ENCODE results near the gene TFB1M.

DNA sequence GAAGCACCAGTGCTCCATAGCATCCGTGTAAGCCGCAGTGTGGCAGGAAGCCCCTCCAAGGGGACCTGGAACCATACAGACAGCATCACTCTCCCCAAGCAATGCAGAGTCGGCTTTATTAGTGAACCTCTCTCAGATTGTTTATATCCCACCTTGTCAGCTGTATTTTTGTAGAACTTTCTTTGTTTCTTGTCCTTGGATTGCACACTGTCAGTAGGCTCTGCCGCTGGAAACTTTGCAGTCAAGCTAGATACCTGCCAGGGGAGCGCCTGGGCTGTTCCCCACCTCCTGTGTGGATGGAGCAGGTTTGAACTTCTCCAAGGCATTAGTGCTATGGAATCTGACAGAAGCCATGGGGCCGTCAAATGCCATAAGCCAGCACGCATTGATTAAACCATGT, 69.1 kb downstream of the TFB1M start:
- TF ChIP-seq CTCF (IDR thresholded peaks at IDR 0.05; ENCODE audit: low read depth, low read length): no peak
- no peak for TF ChIP-seq EZH2phosphoT487 (IDR thresholded peaks at IDR 0.05; ENCODE audit: low read depth)
